Common myeloid progenitor, CD34-positive (primary cell): ENCODE data around the gene EBF4.

Experiments
- CTCF ChIA-PET: fragments of 350-600 bp; sonication (Branson Sonifier 250); formaldehyde crosslinking; loops from one replicate; lab custom pipeline; 2021; ENCODE audit warnings: antibody characterized with exemption; lab: Charles Lee
- POLR2A ChIA-PET: fragments of 350-600 bp; sonication (Branson Sonifier 250); formaldehyde crosslinking; loops from one replicate; lab custom pipeline; 2021; ENCODE audit warnings: antibody characterized with exemption; lab: Charles Lee
- DNase-seq, 3 donors: peaks; one replicate each; pipeline versions ENCODE4 v3.0.0 to v3.0.0-alpha.2; 2013
- H3K27ac ChIP-seq, 2 experiments: 1 replicate in 1 of 2; 2 replicates in 1 of 2; pipeline ENCODE4 v1.7.0; 2013; ENCODE audit warnings: inconsistent platforms in 2 of 2, low read length in 2 of 2, mild to moderate bottlenecking in 2 of 2, low read depth in 1 of 2, moderate library complexity in 1 of 2; ENCODE audit not compliant: severe bottlenecking in 2 of 2, insufficient read depth in 1 of 2, poor library complexity in 1 of 2
- H3K27me3 ChIP-seq, 5 experiments: replicated peaks in 2 of 5; 1 replicate in 3 of 5; 2 replicates in 2 of 5; pipeline versions ENCODE4 v1.6.1 to v1.7.0; 2013; ENCODE audit warnings: low read length in 4 of 5, mild to moderate bottlenecking in 2 of 5, moderate library complexity in 2 of 5, inconsistent platforms in 1 of 5; ENCODE audit not compliant: insufficient read depth in 5 of 5, control insufficient read depth in 4 of 5
- H3K36me3 ChIP-seq, 4 experiments: 1 replicate in 2 of 4; 2 replicates in 2 of 4; pipeline versions ENCODE4 v1.6.1 to v1.7.0; 2013; ENCODE audit warnings: low read length in 3 of 4, control low read depth in 1 of 4, mild to moderate bottlenecking in 1 of 4; ENCODE audit not compliant: control insufficient read depth in 4 of 4, insufficient read depth in 4 of 4
- H3K4me1 ChIP-seq, 4 experiments: 1 replicate in 3 of 4; 2 replicates in 1 of 4; pipeline versions ENCODE4 v1.6.1 to v1.7.1; 2013; ENCODE audit warnings: low read length in 3 of 4, mild to moderate bottlenecking in 3 of 4, control low read depth in 1 of 4, inconsistent platforms in 1 of 4, moderate library complexity in 1 of 4; ENCODE audit not compliant: control insufficient read depth in 4 of 4, insufficient read depth in 4 of 4; ENCODE audit errors: control extremely low read depth in 1 of 4
- H3K4me3 ChIP-seq, 7 experiments: 1 replicate in 4 of 7; 2 replicates in 3 of 7; pipeline versions ENCODE4 v1.5.1 to v1.7.0; 2013; ENCODE audit warnings: mild to moderate bottlenecking in 7 of 7, low read length in 6 of 7, moderate library complexity in 6 of 7, inconsistent platforms in 2 of 7, low read depth in 2 of 7, control low read depth in 1 of 7; ENCODE audit not compliant: insufficient read depth in 4 of 7, control insufficient read depth in 1 of 7; ENCODE audit errors: extremely low read depth in 1 of 7
- H3K9me3 ChIP-seq, 5 experiments: 1 replicate in 4 of 5; 2 replicates in 1 of 5; pipeline versions ENCODE4 v1.6.1 to v1.7.1; 2013; ENCODE audit warnings: low read length in 4 of 5, mild to moderate bottlenecking in 2 of 5, inconsistent platforms in 1 of 5, low read depth in 1 of 5, moderate library complexity in 1 of 5; ENCODE audit not compliant: control insufficient read depth in 4 of 5, insufficient read depth in 2 of 5; ENCODE audit errors: control extremely low read depth in 1 of 5
- WGBS: methylation state at CpG from one replicate; pipeline ENCODE4 v1.1.5; 2013; ENCODE audit not compliant: insufficient coverage; 5-methylcytosine and 5-hydroxymethylcytosine counted together

EBF4 gene

GRCh38 chr20:2690718-2691117 is 1.9 kb upstream of the EBF4 start:
- no peaks in the 10 kb centered on the region for H3K9me3 ChIP-seq
- H3K27ac ChIP-seq, result no peak overlapping the region
- peaks cover 4 to 43% (median 26%) of the 10 kb centered on the region in 4 experiments for H3K4me1 ChIP-seq
- H3K36me3 ChIP-seq, result no peaks in the 10 kb centered on the region
- ChIA-PET POLR2A (no interaction called here), CTCF (interaction anchor here (0.7 to 4.4 kb wide), 6 partner anchors 9 to 53 kb away, joined by 3 to 45 read pairs (median 11); no protein-coding TSS in a partner anchor)
- 7% methylated on average over 3 of the region's 6 CpGs for WGBS
- peak in 2 of 3 donors; percentile 53 to 55 for DNase-seq
- no peak overlapping the region for H3K4me3 ChIP-seq
- peaks cover 0 to 47% (median 22%) of the 10 kb centered on the region in 5 experiments for H3K27me3 ChIP-seq

DNA sequence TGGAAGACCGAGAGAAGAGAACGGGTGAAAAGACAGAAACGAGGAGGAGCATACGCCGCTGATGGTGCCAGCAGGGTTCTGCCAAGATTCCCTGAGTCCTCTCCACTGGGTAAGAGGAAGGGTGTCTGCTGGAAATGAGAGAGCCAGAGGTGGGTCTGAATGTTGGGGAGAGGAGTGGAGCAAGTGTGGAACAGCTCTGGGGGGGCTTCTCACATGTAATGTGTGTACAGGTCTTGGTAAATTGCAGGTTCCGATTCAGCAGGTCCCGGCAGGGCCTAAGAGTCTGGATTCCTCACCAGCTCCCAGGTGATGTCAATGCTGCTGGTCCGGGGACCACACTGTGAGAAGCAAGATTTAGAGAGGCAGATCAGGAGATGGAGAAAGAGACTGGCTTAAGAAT is 1.5 kb upstream of the EBF4 start:
- ChIA-PET POLR2A (no interaction called here), CTCF (interaction anchor here (1.0 to 4.4 kb wide), 3 partner anchors 10 to 52 kb away, joined by 3 to 24 read pairs (median 3); no protein-coding TSS in a partner anchor)
- WGBS, result 90% methylated on average over 8 of the region's 8 CpGs
- Histone ChIP-seq H3K27ac (no peak overlapping the region), H3K27me3 (peaks cover 0 to 51% (median 22%) of the 10 kb centered on the region in 5 experiments), H3K4me3 (no peak overlapping the region), H3K9me3 (no peaks in the 10 kb centered on the region), H3K36me3 (no peaks in the 10 kb centered on the region), H3K4me1 (peaks cover 4 to 42% (median 25%) of the 10 kb centered on the region in 4 experiments)
- DNase-seq, result no peak

DNA sequence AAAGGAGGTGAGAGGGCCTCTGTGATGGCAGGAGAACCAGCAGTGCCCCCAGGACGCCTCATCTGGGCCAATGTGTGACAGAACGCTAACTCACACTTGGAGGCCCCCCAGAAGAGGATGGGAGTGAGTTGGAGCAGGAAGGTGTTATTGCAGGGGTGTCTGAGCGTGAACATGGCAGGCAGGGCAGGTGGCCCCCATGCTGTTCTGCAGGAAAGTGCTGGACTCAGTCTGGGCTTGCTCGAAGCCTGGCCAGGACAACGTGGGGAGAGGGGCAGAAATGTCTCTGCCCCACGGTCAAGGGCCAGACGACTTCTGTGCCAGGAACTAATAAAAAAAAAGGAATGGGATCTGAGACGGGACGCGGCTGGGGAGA is 931 bp upstream of the EBF4 start:
- H3K36me3 ChIP-seq, result no peaks in the 10 kb centered on the region
- H3K27me3 ChIP-seq, result peaks cover 0 to 56% (median 24%) of the 10 kb centered on the region in 5 experiments
- DNase-seq, result no peak

DNA sequence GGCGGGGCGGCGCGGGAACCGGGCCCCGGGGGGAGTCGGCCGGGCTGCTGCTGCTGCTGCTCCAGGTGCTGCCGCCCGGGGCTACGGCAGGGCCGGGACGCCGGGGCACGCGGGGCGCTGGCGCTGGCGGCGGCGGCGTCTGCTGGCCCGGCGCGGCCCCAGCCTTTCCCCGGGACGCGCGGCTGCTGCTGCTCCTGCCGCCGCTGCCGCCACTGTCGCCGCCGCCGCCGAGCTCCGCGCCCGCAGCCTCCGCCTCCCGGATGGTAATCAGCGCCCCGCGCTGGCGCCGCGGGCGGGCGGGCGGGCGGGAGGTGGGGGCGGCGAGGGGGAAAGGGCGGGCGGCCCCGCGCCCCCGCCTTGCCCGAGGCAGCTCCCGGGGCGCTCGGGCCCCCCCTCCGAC is 306 bp downstream of the EBF4 start:
- ChIA-PET POLR2A (interaction anchor here (0.5 to 1.7 kb wide), 2 partner anchors 14 to 71 kb away, joined by 3 to 9 read pairs; no protein-coding TSS in a partner anchor), CTCF (interaction anchor here (0.9 to 4.4 kb wide), 4 partner anchors 14 to 159 kb away, joined by 3 to 24 read pairs (median 8); no protein-coding TSS in a partner anchor)
- H3K4me1 ChIP-seq, result peaks cover 0 to 34% (median 19%) of the 10 kb centered on the region in 4 experiments
- peaks cover 0 to 65% (median 24%) of the 10 kb centered on the region in 5 experiments for H3K27me3 ChIP-seq
- no peaks in the 10 kb centered on the region for H3K9me3 ChIP-seq
- DNase-seq, result peak in 2 of 3 donors; percentile 43 to 64
- peak overlapping the region in 3 of 7 experiments; percentile 11 to 63 (median 57) for H3K4me3 ChIP-seq
- 0% methylated on average over 15 of the region's 64 CpGs for WGBS
- no peaks in the 10 kb centered on the region for H3K36me3 ChIP-seq
- no peak overlapping the region for H3K27ac ChIP-seq

More for the DNA sequence above, 931 bp upstream of the EBF4 start:
- no peak overlapping the region for H3K4me3 ChIP-seq
- 94% methylated on average over 10 of the region's 10 CpGs for WGBS
- no peak overlapping the region for H3K27ac ChIP-seq
- no peaks in the 10 kb centered on the region for H3K9me3 ChIP-seq
- ChIA-PET CTCF (interaction anchor here (1.0 to 4.4 kb wide), 3 partner anchors 9 to 51 kb away, joined by 3 to 24 read pairs (median 3); no protein-coding TSS in a partner anchor), POLR2A (interaction anchor here (0.5 kb wide), 1 partner anchor 10 kb away, joined by 3 read pairs; no protein-coding TSS in a partner anchor)
- H3K4me1 ChIP-seq, result peaks cover 4 to 42% (median 25%) of the 10 kb centered on the region in 4 experiments

DNA sequence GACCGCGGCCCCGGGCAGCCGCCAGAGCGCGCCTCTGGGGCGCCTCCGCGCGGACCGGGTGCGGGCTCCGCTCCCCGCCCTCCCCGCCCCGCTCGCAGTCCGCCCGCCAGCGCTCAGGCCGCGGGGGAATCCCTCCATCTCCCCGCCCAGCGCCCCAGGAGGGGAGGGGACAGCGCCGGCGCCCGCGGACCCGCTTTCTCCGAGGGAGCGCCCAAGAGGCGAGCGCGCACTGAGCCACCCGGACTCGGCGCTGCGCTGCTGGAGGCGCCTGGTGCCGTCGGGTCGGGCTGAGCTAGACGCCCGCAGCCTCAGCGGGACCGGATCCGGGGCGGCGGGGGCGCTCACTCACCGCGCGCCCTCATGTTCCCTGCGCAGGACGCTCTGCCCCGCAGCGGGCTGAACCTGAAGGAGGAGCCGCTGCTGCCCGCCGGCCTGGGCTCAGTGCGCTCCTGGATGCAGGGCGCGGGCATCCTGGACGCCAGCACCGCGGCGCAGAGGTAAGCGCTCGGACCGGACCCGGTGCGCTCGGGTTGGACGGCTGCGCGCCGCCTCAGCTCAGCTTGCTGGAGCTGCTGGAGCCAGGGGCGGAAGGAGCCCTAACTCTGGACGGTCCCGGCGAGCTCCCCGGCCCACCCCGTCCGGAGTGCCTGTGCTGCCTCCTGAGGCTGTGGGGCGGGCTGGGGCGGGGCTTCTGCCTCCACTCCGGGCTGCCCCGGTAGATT is 867 bp downstream of the EBF4 start:
- Histone ChIP-seq H3K4me3 (peak overlapping the region in 5 of 7 experiments; percentile 26 to 63 (median 42)), H3K27me3 (peaks cover 0 to 65% (median 24%) of the 10 kb centered on the region in 5 experiments), H3K27ac (no peak overlapping the region), H3K4me1 (peaks cover 0 to 29% (median 14%) of the 10 kb centered on the region in 4 experiments), H3K36me3 (no peaks in the 10 kb centered on the region), H3K9me3 (no peaks in the 10 kb centered on the region)
- peak in 2 of 3 donors; percentile 65 to 73 for DNase-seq
- CTCF ChIA-PET, result interaction anchor here (0.6 to 4.4 kb wide), 6 partner anchors 14 to 159 kb away, joined by 3 to 24 read pairs (median 3); no protein-coding TSS in a partner anchor
- POLR2A ChIA-PET, result interaction anchor here (0.5 to 1.7 kb wide), 3 partner anchors 13 to 70 kb away, joined by 3 to 9 read pairs (median 3); no protein-coding TSS in a partner anchor
- 3% methylated on average over 81 of the region's 89 CpGs for WGBS

- H3K27me3 ChIP-seq, result peaks cover 0 to 69% (median 24%) of the 10 kb centered on the region in 5 experiments
- 17% methylated on average over 9 of the region's 23 CpGs for WGBS
- H3K9me3 ChIP-seq, result no peaks in the 10 kb centered on the region
- ChIA-PET CTCF (interaction anchor here (0.6 to 4.4 kb wide), 6 partner anchors 13 to 59 kb away, joined by 3 to 24 read pairs (median 4); no protein-coding TSS in a partner anchor), POLR2A (interaction anchor here (0.6 to 1.7 kb wide), 4 partner anchors 13 to 107 kb away, joined by 3 to 9 read pairs (median 3); no protein-coding TSS in a partner anchor)
- no peak for DNase-seq
- peaks cover 0 to 26% (median 12%) of the 10 kb centered on the region in 4 experiments for H3K4me1 ChIP-seq
- H3K27ac ChIP-seq, result no peak overlapping the region
- H3K36me3 ChIP-seq, result no peaks in the 10 kb centered on the region
- H3K4me3 ChIP-seq, result peak overlapping the region in 3 of 7 experiments; percentile 42 to 63 (median 46)
Observed at GRCh38 chr20:2694008-2694471, 1.5 kb downstream of the EBF4 start.
